Stimulated activated CD4-positive, alpha-beta T cell treated with anti-CD3 and anti-CD28 coated beads, Interleukin-2, amount 100 ng/mL, for 4 hours (primary cell): Measurements from ENCODE around the gene SUFU.

ENCODE experiments used
- DNase-seq: peaks from one replicate; pipeline ENCODE4 v3.0.0-alpha.2; 2020; ENCODE audit warnings: low read depth

Gene SUFU

DNA sequence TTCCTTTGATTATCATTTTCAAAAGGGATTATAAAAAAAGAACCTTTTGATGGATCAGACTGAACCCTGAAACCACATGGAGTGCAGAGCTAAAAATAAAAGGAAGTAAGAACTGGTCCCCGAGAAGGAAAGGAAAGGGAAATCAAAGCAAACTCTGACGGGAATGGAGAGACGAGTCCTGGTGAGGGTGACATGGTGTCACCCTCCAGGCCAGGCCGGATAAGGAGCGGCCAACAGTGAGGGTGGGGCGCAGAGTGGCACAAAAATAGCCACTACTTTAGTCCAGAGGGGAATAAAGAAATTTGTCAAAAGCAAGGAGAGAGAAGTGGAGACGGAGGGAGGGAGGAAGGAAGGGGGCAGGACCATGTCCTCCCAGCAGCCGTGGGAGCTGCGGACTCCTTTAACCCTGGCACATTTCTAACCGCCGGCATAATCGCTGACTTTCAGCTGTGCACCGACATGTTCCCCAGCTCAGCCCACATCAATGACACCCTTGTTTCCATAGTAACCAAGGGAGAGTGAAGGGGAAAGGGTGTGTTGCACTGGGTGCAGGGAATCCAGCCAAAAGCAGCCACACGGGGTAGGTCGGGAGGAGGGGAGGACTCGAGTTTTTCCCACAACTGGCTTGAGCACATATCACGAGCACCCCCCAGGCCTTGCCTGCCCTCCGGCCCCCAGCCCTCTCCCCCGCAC is 170.2 kb downstream of the SUFU start:
- peak; percentile 54 for DNase-seq

- DNase-seq = no peak
Observed at GRCh38 chr10:102674566-102674965, 170.8 kb downstream of the SUFU start.

GRCh38 chr10:102675011-102675665 is 171.4 kb downstream of the SUFU start:
- DNase-seq = no peak

DNA sequence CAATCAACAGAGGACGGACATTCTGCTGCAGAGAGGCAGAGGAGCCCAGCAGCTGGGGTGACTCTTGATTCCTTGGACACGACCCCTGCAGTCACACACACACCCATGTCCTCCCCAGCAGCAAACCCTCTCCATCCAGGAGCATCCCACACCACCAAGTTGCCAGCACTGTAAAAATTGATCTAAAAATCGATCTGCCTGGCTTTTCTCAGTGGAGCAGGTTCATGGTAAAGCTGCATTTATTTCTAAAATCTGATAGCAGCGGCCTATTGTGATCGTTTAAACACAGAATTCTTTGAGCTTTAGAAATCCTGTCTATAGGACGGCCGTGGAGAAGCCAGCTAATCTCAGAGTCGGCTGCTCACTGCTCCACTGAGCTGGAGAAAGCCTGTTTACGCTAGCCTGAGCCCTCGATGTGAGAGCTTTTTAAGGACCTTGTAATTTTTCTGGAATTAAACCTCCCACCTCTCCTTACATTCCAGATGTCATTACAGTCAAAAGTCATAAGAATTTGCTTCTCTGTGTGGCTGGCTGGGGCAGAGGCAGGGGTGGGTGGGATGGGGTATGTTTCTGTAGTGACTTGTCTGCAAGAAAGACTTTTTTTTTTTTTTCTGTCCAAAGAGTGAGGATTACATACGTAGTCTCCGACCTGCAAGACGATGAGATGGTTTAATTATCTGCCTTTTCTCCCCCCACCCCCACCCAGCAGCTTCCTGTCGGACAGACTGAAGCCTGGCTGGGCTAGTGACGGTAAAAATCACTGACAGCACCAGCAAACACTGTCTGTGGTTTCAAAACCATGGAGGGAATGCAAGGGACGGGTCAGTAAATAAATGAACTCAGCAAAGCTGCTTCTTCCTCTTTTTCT is 172.1 kb downstream of the SUFU start:
- DNase-seq = no peak

- DNase-seq = no peak
Observed at GRCh38 chr10:102676534-102677315, 173.0 kb downstream of the SUFU start.

DNA sequence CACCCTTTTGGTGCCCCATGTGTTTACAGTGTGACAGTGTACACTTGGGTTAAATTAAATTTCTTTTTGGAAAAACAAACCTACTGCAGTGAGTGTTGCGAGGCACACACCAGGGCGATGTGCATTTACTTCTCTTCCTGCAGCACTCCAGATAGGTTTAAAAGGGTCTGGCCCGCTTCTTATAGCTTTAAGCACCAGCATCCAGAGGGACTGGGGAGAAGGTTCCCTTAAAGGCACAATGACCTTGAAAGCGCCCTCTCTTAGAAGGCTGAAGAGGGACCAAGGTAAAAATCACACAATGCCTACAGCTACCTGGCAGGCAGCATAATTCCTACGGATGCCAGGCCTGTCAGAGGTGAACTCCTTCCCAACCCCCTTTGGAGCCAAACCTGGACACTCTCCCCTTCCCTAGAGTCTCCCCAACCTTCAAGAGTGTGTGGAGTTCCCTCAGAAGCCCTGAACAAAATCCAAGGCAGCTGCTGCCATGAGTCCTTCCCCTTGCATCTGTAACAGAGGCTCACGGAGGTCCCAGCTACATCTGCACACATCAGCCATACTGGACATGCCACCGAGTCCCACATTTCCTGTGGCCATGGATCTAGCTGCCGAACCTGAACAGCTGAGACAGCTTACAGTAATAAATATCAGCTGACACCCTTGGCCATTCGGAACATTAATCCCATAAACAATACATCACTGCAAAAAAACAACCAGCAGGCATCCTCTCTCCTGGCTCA is 173.7 kb downstream of the SUFU start:
- no peak for DNase-seq

- DNase-seq = no peak
Observed at GRCh38 chr10:102678068-102678400, 174.3 kb downstream of the SUFU start.

- no peak for DNase-seq
Observed at GRCh38 chr10:102678842-102679289, 175.1 kb downstream of the SUFU start.

- no peak for DNase-seq
Observed at GRCh38 chr10:102679596-102679995, 175.8 kb downstream of the SUFU start.

DNA sequence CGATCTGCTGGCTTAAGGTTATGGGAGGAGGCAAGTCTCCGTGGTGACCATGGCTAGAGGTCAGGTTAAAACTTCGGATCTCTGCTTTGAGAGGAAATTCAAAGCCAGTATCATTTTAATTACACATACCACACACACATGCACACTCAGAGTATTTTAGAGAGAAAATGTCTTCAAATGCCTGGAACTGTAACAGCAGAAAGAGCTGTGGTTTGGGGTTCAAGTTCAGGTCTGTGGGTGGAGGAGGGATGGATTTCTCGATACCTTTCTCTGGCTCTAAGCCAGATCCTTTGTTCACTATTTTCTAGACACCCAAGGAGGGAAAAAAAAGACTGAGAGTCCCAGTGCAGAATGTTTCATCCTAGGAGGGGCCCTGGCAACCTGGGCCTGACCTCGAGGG is 177.9 kb downstream of the SUFU start:
- no peak for DNase-seq

DNA sequence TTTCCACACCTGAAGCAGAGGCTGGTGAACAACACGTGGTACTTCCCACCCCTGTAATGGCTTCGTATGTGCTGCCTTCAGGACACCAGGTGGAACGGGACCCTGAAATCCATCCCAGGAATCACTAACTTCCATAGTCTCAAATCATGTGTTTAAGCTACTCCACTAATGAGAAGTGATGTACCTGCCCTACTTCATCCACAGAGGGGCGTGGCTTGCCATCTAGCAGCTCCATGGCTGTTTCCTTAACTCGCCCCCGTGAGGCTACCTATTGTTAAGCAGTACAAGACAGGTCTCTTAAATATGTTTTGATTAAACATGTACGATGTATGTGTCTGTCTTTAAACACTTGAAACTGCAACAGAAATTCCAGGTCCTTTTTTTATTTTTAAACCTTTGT is 178.6 kb downstream of the SUFU start:
- no peak for DNase-seq

GRCh38 chr10:102682981-102683380 is 179.2 kb downstream of the SUFU start:
- DNase-seq = no peak
